LHCN-M2 (cell line): ENCODE data around the gene VEZF1. TPM values are rescaled to one million over a fixed set of nuclear protein-coding genes. Genes with fewer than 3 reads are reported as not detected.

ENCODE experiments used
- DNase-seq: peaks from one replicate; pipeline ENCODE4 v3.0.0-alpha.2; 2012; ENCODE audit warnings: low read depth
- total RNA-seq: library from RNA; depleted of rRNA; stranded (reverse); fragments of >200 nt; gene quantifications from 2 replicates; pipeline ENCODE4 v1.2.3, GENCODE V29; 2014

The VEZF1 gene
- total RNA-seq, 1 experiment from 2014 or later, result 65.2 TPM

- peak; percentile 79 for DNase-seq
Measured at GRCh38 chr17:57999496-58000017, 11.5 kb upstream of the VEZF1 start.

GRCh38 chr17:57999010-57999495 is 11.0 kb upstream of the VEZF1 start:
- no peak for DNase-seq

DNA sequence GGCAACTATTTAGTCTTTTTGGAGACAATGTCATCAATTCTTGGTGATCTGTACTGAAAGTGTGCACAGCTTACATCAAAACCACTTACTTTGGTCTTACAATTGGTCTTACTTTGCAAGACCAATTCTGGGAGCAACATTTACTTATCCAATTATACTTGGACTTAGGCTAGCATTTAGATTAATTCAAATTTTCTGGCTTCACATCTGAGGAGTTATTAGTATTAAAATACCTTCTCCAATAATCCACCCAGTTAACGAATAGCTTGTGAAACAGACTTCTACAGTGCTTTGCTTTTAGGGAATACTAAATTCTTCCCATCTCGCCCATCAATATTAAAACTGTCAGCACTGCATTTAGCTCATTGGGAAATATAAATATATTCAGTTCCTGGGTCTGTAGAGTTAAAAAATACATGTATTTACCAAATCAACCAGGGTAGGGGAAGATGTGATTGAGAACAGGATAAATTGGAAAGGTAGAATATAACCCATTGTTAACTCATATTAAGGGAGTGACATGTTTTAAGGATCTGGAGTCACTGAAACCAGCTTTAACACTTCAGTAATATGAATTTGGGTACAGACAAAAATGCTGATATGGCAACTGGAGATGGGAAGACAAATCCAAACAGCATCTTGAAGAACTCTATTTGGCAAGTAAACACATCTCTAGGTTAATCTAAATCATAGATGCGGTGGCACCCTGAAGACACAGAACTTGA is 9.2 kb upstream of the VEZF1 start:
- DNase-seq, result no peak

DNA sequence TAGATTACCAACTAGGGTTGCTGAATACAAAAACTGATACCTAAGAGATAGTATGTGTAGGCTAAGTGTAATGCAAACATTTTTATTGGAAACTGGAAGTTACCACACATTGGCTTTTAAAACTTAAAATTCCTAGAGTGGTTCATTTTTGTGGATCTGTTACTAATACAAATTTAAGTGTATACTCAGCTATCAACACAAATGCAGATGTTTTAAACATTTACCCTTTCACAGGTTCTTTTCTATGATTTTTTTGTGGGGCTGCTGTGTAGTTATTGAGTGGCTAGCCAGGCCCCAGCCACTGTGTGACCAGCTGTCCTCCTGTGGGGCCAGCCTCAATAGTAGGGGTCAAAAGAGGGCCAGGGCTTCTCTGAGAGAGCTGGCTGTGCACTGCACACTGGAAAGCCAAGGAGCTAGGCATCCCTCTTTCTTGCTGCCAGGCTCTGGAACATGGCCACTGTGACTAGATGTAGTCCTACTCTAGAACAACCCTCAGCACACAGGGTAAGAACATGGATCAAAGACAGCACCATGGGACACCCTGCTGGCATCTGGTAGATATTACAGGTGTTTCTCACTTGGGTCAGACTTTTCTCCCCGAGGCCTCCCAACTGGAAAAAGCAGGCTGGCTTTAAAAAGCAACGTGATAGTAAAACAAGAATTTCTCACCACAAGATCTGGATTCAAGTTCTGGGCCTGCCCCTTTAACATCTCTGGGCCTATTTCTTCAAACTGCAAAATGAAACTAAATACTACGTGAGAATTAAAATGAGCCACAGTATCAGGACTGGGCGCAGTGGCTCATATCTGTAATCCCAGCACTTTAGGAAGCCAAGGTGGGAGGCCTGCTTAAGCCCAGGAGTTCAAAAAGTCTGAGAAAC is 7.3 kb upstream of the VEZF1 start:
- peak; percentile 84 for DNase-seq

- DNase-seq, result no peak
Measured at GRCh38 chr17:57994436-57994835, 6.4 kb upstream of the VEZF1 start.

DNA sequence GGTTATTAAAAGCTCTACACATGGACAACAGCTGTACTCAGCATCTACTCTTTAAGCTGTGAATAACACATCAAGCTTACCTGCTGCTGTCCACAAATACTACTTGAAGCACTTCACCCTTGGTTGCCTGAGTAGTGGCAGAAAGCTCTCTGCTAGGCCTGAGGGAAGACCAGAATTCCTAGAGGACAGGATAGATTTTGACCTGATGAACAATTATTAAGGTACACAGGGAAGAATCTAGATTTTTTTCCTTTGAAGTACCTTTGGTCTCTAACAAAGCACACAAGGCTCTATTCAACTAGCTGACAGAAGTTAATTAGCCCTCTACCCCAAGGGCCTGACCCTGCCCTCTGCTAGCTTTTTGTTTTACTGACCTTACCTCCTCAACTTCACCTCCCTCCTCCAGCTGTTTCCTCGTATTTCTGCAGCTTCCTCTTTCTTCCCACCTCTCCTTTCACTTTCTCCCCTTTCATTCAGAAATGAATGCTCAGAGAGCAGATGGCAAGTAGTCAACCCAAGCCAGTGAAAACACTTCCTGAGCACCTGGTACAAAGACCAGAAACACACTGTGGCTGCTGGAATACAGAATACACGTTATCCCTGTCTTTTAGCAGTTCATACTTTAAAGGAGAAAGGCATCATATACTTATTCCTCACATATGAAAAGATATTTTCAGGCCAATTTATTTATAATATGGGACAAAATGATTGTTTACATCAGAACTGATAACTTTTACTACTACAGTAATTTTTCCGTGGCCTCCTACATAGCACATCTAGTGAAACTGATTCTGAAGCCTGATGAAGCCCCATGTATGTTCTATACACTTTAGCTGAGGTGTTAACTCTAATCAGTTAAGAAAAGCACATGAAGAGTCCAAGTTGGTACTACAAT is 5.7 kb upstream of the VEZF1 start:
- DNase-seq, result no peak

GRCh38 chr17:57991537-57991936 is 3.5 kb upstream of the VEZF1 start:
- no peak for DNase-seq

DNA sequence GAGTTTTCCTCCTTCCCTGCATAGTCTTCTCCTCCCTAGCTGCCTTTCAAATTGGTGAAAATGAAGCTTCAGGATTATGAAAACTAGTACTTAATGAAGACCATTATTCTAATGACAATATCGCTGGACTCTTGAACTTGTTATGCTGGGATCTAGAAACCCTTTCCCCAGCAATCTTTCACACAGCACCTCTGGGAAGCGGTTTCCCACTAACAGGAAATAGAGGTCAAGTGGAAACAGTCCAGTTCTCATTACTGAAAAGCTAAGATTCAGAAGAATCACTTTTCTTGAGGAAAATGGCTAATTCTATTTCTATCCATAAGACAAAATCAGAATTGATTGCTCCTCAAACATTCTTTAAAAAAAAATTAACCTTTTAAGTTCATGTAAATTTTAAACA is 2.0 kb upstream of the VEZF1 start:
- no peak for DNase-seq

- DNase-seq, result peak; percentile 78
Measured at GRCh38 chr17:57988301-57989250, 522 bp upstream of the VEZF1 start.

DNA sequence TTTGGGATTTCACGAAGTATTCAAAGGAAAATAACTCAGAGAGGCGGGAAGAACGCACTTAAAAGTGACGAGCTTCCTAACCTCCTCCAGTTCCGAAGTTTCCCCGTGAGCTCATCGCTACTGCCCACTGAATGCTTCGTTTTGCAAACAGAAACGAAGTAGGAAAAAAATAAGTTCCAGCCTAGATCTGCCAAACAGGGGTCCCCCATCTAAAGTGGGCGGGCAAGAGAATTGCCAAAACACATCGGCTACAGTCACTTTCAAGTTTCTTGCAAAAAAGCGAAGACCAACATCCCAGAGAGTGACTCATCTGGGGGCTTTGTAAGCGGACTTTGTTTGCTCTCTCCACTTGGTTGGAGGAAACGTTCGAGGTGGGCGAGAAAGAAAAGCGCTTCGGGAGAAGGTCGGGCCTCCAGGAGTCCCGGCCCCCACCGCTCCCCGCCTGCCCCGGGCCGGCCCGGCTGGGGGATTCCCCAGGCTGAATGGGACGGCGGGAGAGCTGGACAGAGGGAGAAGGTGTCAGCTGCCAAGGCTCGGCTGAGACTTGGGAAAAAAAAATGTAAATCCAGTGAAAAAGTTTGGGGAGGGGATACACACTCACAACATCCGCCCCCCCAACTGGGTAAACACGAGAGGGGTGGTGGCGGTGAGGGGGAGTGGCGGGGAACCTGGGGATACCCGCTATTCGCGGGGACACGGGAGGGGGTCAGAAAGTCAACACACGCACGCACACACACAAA is 1.0 kb downstream of the VEZF1 start:
- DNase-seq, result peak; percentile 75

DNA sequence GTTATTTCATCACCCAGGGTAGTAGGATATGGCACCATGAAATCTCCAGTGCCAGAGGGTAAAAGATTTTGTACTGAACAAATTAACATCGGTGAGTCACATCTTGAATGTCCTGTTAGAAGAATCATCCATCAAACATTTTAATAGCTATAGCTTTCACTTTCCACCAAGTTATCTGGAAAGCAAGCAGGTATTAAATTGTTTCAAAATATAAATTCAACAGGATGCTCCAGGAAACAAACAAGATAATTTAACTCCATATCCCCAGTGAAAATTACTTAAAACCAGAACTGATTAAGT is 2.4 kb downstream of the VEZF1 start:
- DNase-seq, result peak; percentile 72

GRCh38 chr17:57984936-57985674 is 2.9 kb downstream of the VEZF1 start:
- DNase-seq, result no peak

DNA sequence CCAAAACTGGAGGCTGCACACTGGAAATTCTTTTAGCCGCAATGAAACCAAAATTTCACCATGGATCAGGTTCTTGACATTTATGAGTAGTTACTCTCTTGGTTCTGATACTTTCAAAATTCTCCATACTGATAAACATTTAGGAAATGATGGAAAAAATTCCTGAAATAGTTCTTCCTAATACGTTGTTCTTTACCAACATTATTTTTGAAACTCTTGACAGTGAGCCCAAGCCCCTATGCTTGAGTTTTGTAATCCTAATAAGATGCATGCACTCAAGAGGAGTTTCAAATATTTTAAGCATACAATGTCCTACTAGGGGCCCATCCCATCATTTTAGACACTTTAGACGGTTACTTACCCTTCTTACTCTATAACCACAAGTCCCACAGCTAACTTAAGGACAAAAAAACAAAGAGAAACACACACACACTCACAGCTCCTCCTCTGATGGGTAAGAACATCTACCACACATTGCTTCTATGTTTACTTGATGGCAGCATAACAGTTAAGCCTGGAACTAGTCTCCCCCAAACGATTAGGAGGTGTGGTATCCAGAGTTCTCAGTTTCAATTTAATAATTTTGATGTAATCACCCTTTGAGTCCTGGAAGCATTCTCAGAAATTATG is 3.7 kb downstream of the VEZF1 start:
- peak; percentile 64 for DNase-seq

GRCh38 chr17:57983446-57983845 is 4.6 kb downstream of the VEZF1 start:
- peak; percentile 51 for DNase-seq

DNA sequence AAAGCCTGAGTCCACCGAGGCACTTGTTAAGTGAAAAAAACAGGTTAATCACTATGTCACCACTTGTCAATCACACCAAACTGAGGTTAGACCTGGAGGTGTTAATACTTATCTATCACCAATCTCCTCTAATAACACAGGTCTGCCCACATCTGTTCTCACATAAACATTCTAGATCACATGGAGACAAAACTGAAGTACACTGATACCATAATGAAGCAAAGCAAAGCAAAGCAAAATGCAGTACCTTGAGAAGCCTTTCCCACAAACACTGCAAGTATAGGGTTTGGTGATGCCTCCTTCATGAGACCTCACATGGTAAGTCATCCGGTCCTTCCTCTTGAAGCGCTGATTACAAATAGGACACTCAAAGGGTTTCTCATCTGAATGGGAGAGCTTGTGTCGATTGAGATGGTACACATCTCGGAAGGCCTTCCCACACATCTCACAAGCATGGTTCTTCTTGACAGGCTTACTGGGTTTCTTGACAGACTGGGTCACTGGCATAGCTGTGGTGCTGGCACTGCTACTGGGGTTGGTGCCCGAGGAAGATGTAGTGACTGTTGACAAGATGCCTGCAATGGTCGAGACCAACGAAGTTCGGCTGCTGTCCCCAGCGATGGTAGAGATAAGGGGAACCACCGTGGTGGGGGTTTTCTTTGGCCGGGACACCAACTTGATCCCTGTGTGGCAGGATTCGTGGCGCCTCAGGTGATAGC is 5.4 kb downstream of the VEZF1 start:
- DNase-seq, result no peak

DNA sequence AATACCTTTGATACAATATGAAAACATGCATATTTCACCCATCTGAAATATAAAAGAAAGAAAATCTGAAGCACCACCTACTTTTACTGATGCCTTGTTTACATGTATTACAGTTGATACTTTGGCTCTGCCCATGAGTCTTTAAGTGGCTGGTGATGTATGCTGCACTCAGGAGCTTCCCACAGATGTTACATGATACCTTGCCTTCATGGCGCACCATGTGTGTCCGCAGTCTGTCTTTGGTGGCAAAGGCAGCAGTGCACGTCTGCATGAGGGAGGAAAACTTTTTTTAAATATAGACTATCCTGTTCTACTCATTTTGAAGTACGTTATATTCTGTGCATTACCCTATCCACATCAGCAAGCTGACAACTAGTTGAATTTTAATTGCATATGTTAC is 7.5 kb downstream of the VEZF1 start:
- DNase-seq, result no peak

GRCh38 chr17:57979076-57979475 is 9.0 kb downstream of the VEZF1 start:
- DNase-seq, result no peak

DNA sequence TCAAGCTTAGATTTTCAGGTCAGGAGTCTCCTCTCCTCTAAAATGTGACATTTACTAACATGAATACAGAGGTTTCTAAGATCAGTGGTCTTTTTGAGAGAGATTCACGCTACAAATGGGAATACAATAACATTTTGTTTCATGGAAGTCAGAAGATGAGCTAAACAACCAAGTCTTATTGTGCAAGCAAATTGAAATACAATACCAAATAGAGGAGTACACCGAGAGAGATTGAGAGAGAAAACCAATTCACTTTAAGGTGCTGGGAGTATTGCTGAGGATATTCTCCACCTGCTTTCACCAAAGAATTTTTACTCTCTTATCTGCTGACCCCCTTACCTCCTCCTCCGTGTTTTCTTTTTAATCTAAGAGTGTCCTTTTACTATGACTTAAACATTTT is 11.5 kb downstream of the VEZF1 start:
- DNase-seq, result no peak
